GM06990 (cell line): Measurements from ENCODE around the gene STAB1.

Source experiments
- DNase-seq: peaks from one replicate; pipeline ENCODE4 v3.0.0-alpha.2; 2011; ENCODE audit not compliant: insufficient read length; ENCODE audit errors: extremely low read depth
- H3K27me3 ChIP-seq: replicated peaks from 2 replicates; pipeline ENCODE4 v1.6.0; 2011; ENCODE audit warnings: low read length; ENCODE audit not compliant: control insufficient read depth, insufficient read depth
- H3K36me3 ChIP-seq: 2 replicates; pipeline ENCODE4 v1.5.1; 2011; ENCODE audit warnings: low read length; ENCODE audit not compliant: control insufficient read depth, insufficient read depth
- H3K4me3 ChIP-seq: replicated peaks from 2 replicates; pipeline ENCODE4 v1.5.1; 2011; ENCODE audit warnings: low read depth, mild to moderate bottlenecking, control low read depth, low read length
- CTCF ChIP-seq: IDR thresholded peaks from 2 replicates; pipeline ENCODE4 v1.5.1; 2011; ENCODE audit warnings: low read length, control low read depth, mild to moderate bottlenecking, inconsistent platforms; ENCODE audit not compliant: insufficient read depth, poor library complexity, severe bottlenecking

Gene STAB1

GRCh38 chr3:52515192-52515591, 20.1 kb downstream of the STAB1 start:
- no peak for DNase-seq
- Histone ChIP-seq H3K36me3 (no peaks in the 10 kb centered on the region), H3K4me3 (no peak overlapping the region), H3K27me3 (no peaks in the 10 kb centered on the region; the same call in 1 of the 2 replicates)
- no peak for TF ChIP-seq CTCF

GRCh38 chr3:52516509-52517195, 21.5 kb downstream of the STAB1 start:
- Histone ChIP-seq H3K36me3 (no peaks in the 10 kb centered on the region), H3K27me3 (no peaks in the 10 kb centered on the region; the same call in 1 of the 2 replicates), H3K4me3 (no peak overlapping the region)
- TF ChIP-seq CTCF: no peak
- no peak for DNase-seq

GRCh38 chr3:52517796-52518722, 22.9 kb downstream of the STAB1 start:
- Histone ChIP-seq H3K4me3 (no peak overlapping the region), H3K27me3 (no peaks in the 10 kb centered on the region; the same call in 1 of the 2 replicates), H3K36me3 (no peaks in the 10 kb centered on the region)
- no peak for DNase-seq
- no peak for TF ChIP-seq CTCF

- no peak for TF ChIP-seq CTCF
- Histone ChIP-seq H3K27me3 (no peaks in the 10 kb centered on the region), H3K4me3 (no peak overlapping the region), H3K36me3 (no peaks in the 10 kb centered on the region; the same call in 1 of the 2 replicates)
- no peak for DNase-seq
These were observed 23.7 kb downstream of the STAB1 start for GRCh38 chr3:52518723-52519444.

GRCh38 chr3:52519445-52520140, 24.5 kb downstream of the STAB1 start:
- no peak overlapping the region for H3K4me3 ChIP-seq
- H3K36me3 ChIP-seq: peaks cover 5% of the 10 kb centered on the region
- no peak for TF ChIP-seq CTCF
- no peak for DNase-seq
- no peaks in the 10 kb centered on the region for H3K27me3 ChIP-seq
